ENCODE measurements around the gene HLX.

- TF ChIP-seq POLR2A (IDR thresholded peaks at IDR 0.05) (no peak), CTCF (IDR thresholded peaks at IDR 0.05) (no peak)
Measured at GRCh38 chr1:220904876-220905275, 25.6 kb downstream of the HLX start.
